ENCODE results near the gene SLC51B. TPM values are rescaled to one million over a fixed set of nuclear protein-coding genes. Genes with fewer than 3 reads are reported as not detected.
"Not testable (repeated sequence)": the region's sequence is repeated elsewhere in the genome, so short reads cannot be mapped to it uniquely, and the experiment has no call there.

Gene SLC51B
- total RNA-seq, 6 experiments from 2014 or later, result 0.32 to 10.1 (median 2.7) TPM

- intact Hi-C loops (cut with DNase I), result no loop called here
- H3K27ac ChIP-seq, result no peak overlapping the region
- TF ChIP-seq POLR2A (IDR thresholded peaks at IDR 0.05), result no peak
- TF ChIP-seq CTCF (IDR thresholded peaks at IDR 0.05), result no peak
- no peak for ATAC-seq
- H3K9me3 ChIP-seq, result no peaks in the 10 kb centered on the region
- 100% methylated on average over 3 of the region's 3 CpGs for WGBS (ENCODE audit: insufficient coverage, low coverage, low lambda C conversion rate, missing lambda C conversion rate)
- peaks cover 0 to 7% (median 1%) of the 10 kb centered on the region in 4 donors for H3K36me3 ChIP-seq
- H3K4me3 ChIP-seq, result no peak overlapping the region
- no peaks in the 10 kb centered on the region for H3K27me3 ChIP-seq
- DNase-seq, result no peak
- H3K4me1 ChIP-seq, result no peaks in the 10 kb centered on the region
Observed at GRCh38 chr15:65006876-65007275, 38.3 kb upstream of the SLC51B start.

- no peak overlapping the region for H3K4me3 ChIP-seq
- no peak overlapping the region for H3K27ac ChIP-seq
- no peaks in the 10 kb centered on the region for H3K9me3 ChIP-seq
- no peaks in the 10 kb centered on the region for H3K4me1 ChIP-seq
- ATAC-seq (no peak), DNase-seq (no peak)
- WGBS (ENCODE audit: insufficient coverage, low coverage, low lambda C conversion rate, missing lambda C conversion rate), result 58% methylated on average over 2 of the region's 2 CpGs
- intact Hi-C loops (cut with DNase I), result no loop called here
- no peaks in the 10 kb centered on the region for H3K27me3 ChIP-seq
- peaks cover 0 to 11% (median 1%) of the 10 kb centered on the region in 4 donors for H3K36me3 ChIP-seq
- TF ChIP-seq POLR2A (IDR thresholded peaks at IDR 0.05) (no peak), CTCF (IDR thresholded peaks at IDR 0.05) (peak in 1 of 4 donors; percentile 7)
Observed at GRCh38 chr15:65008983-65009382, 36.2 kb upstream of the SLC51B start.

GRCh38 chr15:65011198-65011597 lies 34.0 kb upstream of the SLC51B start:
- 67% methylated on average over 4 of the region's 4 CpGs for WGBS (ENCODE audit: insufficient coverage, low coverage, low lambda C conversion rate, missing lambda C conversion rate)
- H3K4me1 ChIP-seq; H3K27ac ChIP-seq; intact Hi-C loops (cut with DNase I); ATAC-seq; H3K27me3 ChIP-seq; DNase-seq; H3K4me3 ChIP-seq; H3K9me3 ChIP-seq: not testable (repeated sequence)
- peaks cover 0 to 28% (median 11%) of the 10 kb centered on the region in 4 donors for H3K36me3 ChIP-seq

GRCh38 chr15:65020419-65020818 lies 24.8 kb upstream of the SLC51B start:
- Histone ChIP-seq H3K4me1 (no peaks in the 10 kb centered on the region), H3K4me3 (no peak overlapping the region), H3K36me3 (peaks cover 0 to 61% (median 19%) of the 10 kb centered on the region in 4 donors), H3K27me3 (no peaks in the 10 kb centered on the region), H3K9me3 (no peaks in the 10 kb centered on the region), H3K27ac (no peak overlapping the region)
- ATAC-seq (no peak), DNase-seq (no peak)
- 83% methylated on average over 1 of the region's 1 CpG for WGBS (ENCODE audit: insufficient coverage, low coverage, low lambda C conversion rate, missing lambda C conversion rate)
- TF ChIP-seq CTCF (IDR thresholded peaks at IDR 0.05), result no peak
- no peak for TF ChIP-seq POLR2A (IDR thresholded peaks at IDR 0.05)
- intact Hi-C loops (cut with DNase I), result no loop called here

GRCh38 chr15:65021488-65021887 lies 23.7 kb upstream of the SLC51B start:
- no peaks in the 10 kb centered on the region for H3K4me1 ChIP-seq
- H3K36me3 ChIP-seq, result peaks cover 0 to 61% (median 15%) of the 10 kb centered on the region in 4 donors
- no peaks in the 10 kb centered on the region for H3K27me3 ChIP-seq
- TF ChIP-seq CTCF (IDR thresholded peaks at IDR 0.05) (no peak), POLR2A (IDR thresholded peaks at IDR 0.05) (no peak)
- no peak for DNase-seq
- intact Hi-C loops (cut with DNase I), result no loop called here
- no peak overlapping the region for H3K27ac ChIP-seq
- ATAC-seq, result peak in 1 of 4 donors; percentile 43
- H3K9me3 ChIP-seq, result no peaks in the 10 kb centered on the region
- H3K4me3 ChIP-seq, result no peak overlapping the region

Measured in right lobe of liver (tissue), 6 donors.